Measurements from ENCODE around the gene TMEM218.

- no peak for TF ChIP-seq POLR2A (IDR thresholded peaks at IDR 0.05; ENCODE audit: low read length)
- TF ChIP-seq GATA1 (IDR thresholded peaks at IDR 0.05; ENCODE audit: low read depth, low read length): no peak
Measured at GRCh38 chr11:125110506-125110905, 920 bp downstream of the TMEM218 start.
